HepG2 (cell line): ENCODE measurements around the gene CPEB4. TPM values are rescaled to one million over a fixed set of nuclear protein-coding genes. Genes with fewer than 3 reads are reported as not detected.

ENCODE experiments used
- AKAP8 ChIP-seq: sonication (generic); formaldehyde crosslinking; IDR thresholded peaks from 2 replicates; pipeline ENCODE4 v1.5.1; 2020; ENCODE audit warnings: mild to moderate bottlenecking, missing genetic modification reagents
- HBP1 ChIP-seq: IDR thresholded peaks from 2 replicates; pipeline ENCODE4 v1.6.1; 2016; ENCODE audit warnings: low read depth, control low read depth
- HNRNPUL1 ChIP-seq: fragments of 200-400 bp; formaldehyde crosslinking; IDR thresholded peaks from 2 replicates; pipeline ENCODE4 v1.6.1; 2017; ENCODE audit warnings: low read depth, mild to moderate bottlenecking, low read length, moderate library complexity
- HOXA5 ChIP-seq: sonication (generic); formaldehyde crosslinking; IDR thresholded peaks from 2 replicates; pipeline ENCODE4 v1.4.0; 2020; ENCODE audit warnings: missing genetic modification reagents
- JUNB ChIP-seq: sonication (generic); formaldehyde crosslinking; IDR thresholded peaks from 2 replicates; pipeline ENCODE4 v1.8.0; 2022; ENCODE audit warnings: missing genetic modification reagents, mild to moderate bottlenecking, borderline replicate concordance
- NR2F6 ChIP-seq, 2 experiments: IDR thresholded peaks; 2 replicates each; pipeline ENCODE4 v1.6.1; 2016; ENCODE audit warnings: antibody characterized with exemption in 1 of 2, mild to moderate bottlenecking in 1 of 2
- PAXIP1 ChIP-seq: sonication (generic); formaldehyde crosslinking; conservative IDR thresholded peaks from 2 replicates; pipeline ENCODE4 v1.4.0; 2020; ENCODE audit warnings: mild to moderate bottlenecking, missing genetic modification reagents, moderate library complexity
- PITX1 ChIP-seq: sonication (generic); formaldehyde crosslinking; IDR thresholded peaks from 2 replicates; pipeline ENCODE4 v1.5.1; 2020; ENCODE audit warnings: mild to moderate bottlenecking, missing genetic modification reagents
- SALL1 ChIP-seq: sonication (generic); formaldehyde crosslinking; IDR thresholded peaks from 2 replicates; pipeline ENCODE4 v1.8.0; 2022; ENCODE audit warnings: mild to moderate bottlenecking, missing genetic modification reagents
- SAP130 ChIP-seq: IDR thresholded peaks from 2 replicates; pipeline ENCODE4 v1.6.1; 2016; ENCODE audit warnings: low read depth
- SIN3A ChIP-seq: IDR thresholded peaks from 2 replicates; pipeline ENCODE4 v1.6.1; 2011; ENCODE audit warnings: low read depth, mild to moderate bottlenecking, control low read depth, low read length, borderline replicate concordance
- SPEN ChIP-seq: sonication (generic); formaldehyde crosslinking; IDR thresholded peaks from 2 replicates; pipeline ENCODE4 v1.5.1; 2020; ENCODE audit warnings: low read depth, mild to moderate bottlenecking, missing genetic modification reagents
- ZNF672 ChIP-seq: sonication (generic); formaldehyde crosslinking; IDR thresholded peaks from 2 replicates; pipeline ENCODE4 v1.8.1; 2022; ENCODE audit warnings: missing genetic modification reagents
- ZNF740 ChIP-seq: sonication (generic); formaldehyde crosslinking; IDR thresholded peaks from 2 replicates; pipeline ENCODE4 v1.4.0; 2020; ENCODE audit warnings: missing genetic modification reagents
- ZNF879 ChIP-seq: sonication (generic); formaldehyde crosslinking; IDR thresholded peaks from 2 replicates; pipeline ENCODE4 v1.8.1; 2023; ENCODE audit warnings: missing genetic modification reagents
- polyA plus RNA-seq, 8 experiments: library from polyadenylated mRNA; depleted of rRNA in 3 of 8; stranded (reverse) in 7 of 8; unstranded in 1 of 8; fragments of >200 nt; fragmentation: Illumina TruSeq in 4 of 8; extraction: Trizol in 4 of 8; gene quantifications; 2 replicates each; pipeline versions ENCODE4 v1.2.1 to v1.2.3, GENCODE V29; 2011 to 2016; ENCODE audit warnings: low read depth in 4 of 8, missing spikeins in 1 of 8, mixed read lengths in 1 of 8; ENCODE audit not compliant: insufficient read depth in 1 of 8
- total RNA-seq, 5 experiments: library from RNA; depleted of rRNA; stranded (reverse); fragments of >200 nt; fragmentation: Illumina TruSeq; extraction: Trizol; gene quantifications; 2 replicates each; pipeline ENCODE4 v1.2.3, GENCODE V29; 2016; ENCODE audit warnings: low read depth in 1 of 5

Gene CPEB4
- total and polyA plus RNA-seq, 2 of the 13 experiments (the other 11 are each of a cell fraction or from before 2014, with no cell fraction given): 7.7 to 26.7 TPM

GRCh38 chr5:173883347-173883924 lies 4.7 kb upstream of the CPEB4 start (continued):
- TF ChIP-seq PAXIP1 (CRISPR knock-in tag) (peak; percentile 60; the same call in 1 of the 2 replicates), PITX1 (0 out of 2 replicates have a peak, but pooled peaks have one; percentile 14), HBP1 (CRISPR knock-in tag) (no peak), ZNF672 (no peak), AKAP8 (CRISPR knock-in tag) (no peak), SAP130 (CRISPR knock-in tag) (peak; percentile 16; the same call in 1 of the 2 replicates), ZNF879 (CRISPR knock-in tag) (no peak), HNRNPUL1 (no peak), SALL1 (CRISPR knock-in tag) (peak; percentile 21; the same call in 1 of the 2 replicates), NR2F6 (IDR thresholded peaks at IDR 0.05) (0 out of 2 replicates have a peak, but pooled peaks have one; percentile 22), NR2F6 (CRISPR knock-in tag; IDR thresholded peaks at IDR 0.05) (0 out of 2 replicates have a peak, but pooled peaks have one; percentile 6), SPEN (CRISPR knock-in tag) (peak; percentile 34; the same call in 1 of the 2 replicates), SIN3A (no peak), JUNB (CRISPR knock-in tag) (no peak), ZNF740 (no peak), HOXA5 (CRISPR knock-in tag) (no peak)
